GM19099 (cell line): Measurements from ENCODE around the gene MRPL1.

ENCODE experiments used
- POLR2A ChIP-seq: IDR thresholded peaks from 3 replicates; pipeline ENCODE4 v1.6.1; 2011; ENCODE audit warnings: low read depth; ENCODE audit not compliant: insufficient read length; ENCODE audit errors: extremely low read depth

The MRPL1 gene

GRCh38 chr4:77990904-77991358 lies 128.3 kb downstream of the MRPL1 start:
- TF ChIP-seq POLR2A: no peak

GRCh38 chr4:77992581-77992980 lies 130.0 kb downstream of the MRPL1 start:
- no peak for TF ChIP-seq POLR2A

GRCh38 chr4:77994194-77994721 lies 131.6 kb downstream of the MRPL1 start:
- TF ChIP-seq POLR2A: no peak

DNA sequence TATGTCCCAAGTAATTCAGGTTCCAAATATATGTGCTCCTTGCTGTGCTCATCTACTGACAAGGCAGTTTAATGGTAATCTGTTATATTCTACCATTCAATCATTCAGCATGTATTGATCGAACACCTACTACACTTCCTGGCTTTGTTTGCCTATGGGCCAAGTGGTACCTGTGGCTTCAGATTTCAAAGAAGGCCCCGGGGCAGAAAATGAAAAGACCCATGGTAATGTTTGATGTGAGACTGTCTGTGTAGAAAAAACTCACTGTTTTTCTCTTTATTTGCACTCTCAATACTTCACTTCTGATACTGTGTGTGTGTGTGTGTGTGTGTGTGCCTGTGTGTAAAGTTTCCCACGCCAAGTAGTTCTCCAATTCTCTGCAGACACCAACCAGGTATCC lies 133.4 kb downstream of the MRPL1 start:
- no peak for TF ChIP-seq POLR2A

DNA sequence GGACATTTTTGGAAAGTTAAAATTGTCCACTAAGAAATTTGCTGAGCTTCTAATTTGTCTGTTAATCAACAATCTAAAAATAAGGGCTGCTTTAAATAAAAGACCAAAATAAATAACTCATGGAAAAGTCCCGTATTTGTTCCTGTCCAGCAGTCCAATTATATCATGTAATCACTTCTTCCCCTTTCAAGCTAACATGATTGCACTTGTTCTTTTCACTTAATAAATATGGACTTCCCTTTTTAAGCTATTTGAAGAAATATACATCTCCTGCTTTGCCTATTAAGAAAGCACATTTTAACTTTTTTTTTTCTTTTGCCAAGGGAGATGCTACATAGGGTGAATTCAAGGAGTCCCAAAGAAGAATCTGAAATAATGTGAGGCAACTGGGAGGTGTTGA lies 138.9 kb downstream of the MRPL1 start:
- TF ChIP-seq POLR2A: no peak

- no peak for TF ChIP-seq POLR2A
These were observed 139.6 kb downstream of the MRPL1 start for GRCh38 chr4:78002260-78002659.
